NCI-H146 (cell line): ENCODE results near the gene ARPC1A.

ENCODE experiments used
- DNase-seq: peaks from one replicate; lab custom pipeline; 2025; lab: John Stamatoyannopoulos, UW

ARPC1A gene

GRCh38 chr7:99390941-99391602 is 65.4 kb downstream of the ARPC1A start:
- DNase-seq, result no peak

DNA sequence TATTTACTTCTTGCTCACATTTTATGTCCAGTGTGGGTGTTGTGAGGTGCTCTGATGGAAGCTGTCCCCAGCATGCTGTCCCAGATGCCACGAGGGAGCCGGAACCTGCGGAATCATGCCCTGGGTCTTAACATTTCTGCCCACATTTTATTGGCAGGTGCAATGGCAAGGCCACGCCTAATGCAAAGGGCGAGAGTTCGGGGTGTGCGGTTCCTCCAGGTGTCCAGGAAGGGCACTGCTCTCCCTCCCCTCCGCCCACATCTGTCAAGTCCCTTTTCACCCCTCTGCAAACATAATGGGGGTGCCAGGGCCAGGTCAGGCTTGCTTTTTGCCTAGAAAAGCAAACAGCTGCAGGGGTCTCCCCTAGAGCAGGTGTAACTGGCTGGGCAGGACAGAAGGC is 66.3 kb downstream of the ARPC1A start:
- peak; percentile 45 for DNase-seq

GRCh38 chr7:99392659-99393354 is 67.1 kb downstream of the ARPC1A start:
- peak; percentile 94 for DNase-seq

- peak; percentile 94 for DNase-seq
These were observed 67.9 kb downstream of the ARPC1A start for GRCh38 chr7:99393355-99394187.

DNA sequence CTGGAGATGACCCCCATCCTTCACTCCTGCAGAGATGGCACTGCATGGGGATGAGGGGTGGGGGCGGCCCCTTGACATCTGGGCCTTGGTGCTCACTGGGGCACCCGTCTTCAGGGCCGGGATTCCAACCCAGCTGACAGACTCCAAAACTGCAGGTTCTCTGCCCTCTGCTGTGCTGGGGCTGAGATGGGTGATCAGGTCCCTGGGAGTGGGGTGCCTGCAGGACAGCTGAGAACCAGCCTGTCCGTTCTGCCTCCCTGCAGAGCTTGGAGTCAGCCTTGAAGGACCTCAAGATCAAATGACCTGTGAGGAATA is 68.4 kb downstream of the ARPC1A start:
- DNase-seq, result no peak

GRCh38 chr7:99395616-99396327 is 70.1 kb downstream of the ARPC1A start:
- DNase-seq, result no peak

- no peak for DNase-seq
These were observed 71.0 kb downstream of the ARPC1A start for GRCh38 chr7:99396418-99397296.

GRCh38 chr7:99397297-99397983 is 71.7 kb downstream of the ARPC1A start:
- no peak for DNase-seq

DNA sequence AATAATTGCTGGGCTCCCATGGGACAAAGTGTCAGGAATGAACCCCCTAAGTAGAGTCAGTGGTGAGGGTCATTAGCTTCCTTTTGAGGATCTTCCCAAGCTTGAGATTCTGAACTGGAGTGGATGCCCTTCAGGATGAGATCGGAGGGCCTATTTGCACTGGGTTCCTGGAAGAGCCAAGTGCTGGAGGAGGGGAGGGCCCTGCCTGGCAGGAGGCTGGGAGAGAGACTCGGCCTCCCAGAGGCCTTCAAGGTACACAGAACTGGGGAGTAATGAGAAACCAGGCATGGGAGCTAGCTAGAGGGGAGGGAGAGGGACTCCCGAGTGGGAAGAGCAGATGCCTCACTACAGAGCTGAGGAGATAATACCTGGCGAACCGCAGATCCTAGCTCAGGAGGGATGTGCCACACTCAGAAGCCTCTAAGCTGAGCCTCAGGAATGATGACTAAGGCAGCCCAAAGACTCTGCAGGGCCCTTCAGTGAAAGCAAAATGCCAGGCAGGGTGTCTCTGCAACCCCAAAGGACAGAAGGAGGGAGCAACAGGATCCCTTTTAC is 73.3 kb downstream of the ARPC1A start:
- DNase-seq, result no peak

DNA sequence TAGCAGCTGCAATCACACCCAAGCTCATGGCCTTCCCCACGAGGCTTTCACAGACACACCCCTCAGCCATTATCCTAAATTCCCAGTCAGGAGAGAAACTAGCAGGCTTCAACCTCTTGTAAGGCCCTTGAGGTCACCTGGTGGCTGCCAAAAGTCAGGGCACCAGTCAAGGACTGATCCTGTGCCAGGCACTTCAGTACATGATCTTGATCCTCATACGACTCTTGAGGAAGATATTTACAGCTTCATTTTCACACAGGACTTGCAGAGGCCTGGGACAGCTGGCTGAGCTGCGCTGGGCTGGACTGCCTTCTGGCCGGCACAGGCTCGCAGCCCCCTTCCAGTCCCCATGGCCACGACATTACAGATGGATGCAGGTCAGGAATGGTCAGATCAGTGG is 73.9 kb downstream of the ARPC1A start:
- no peak for DNase-seq

- no peak for DNase-seq
These were observed 77.2 kb downstream of the ARPC1A start for GRCh38 chr7:99402854-99403253.

DNA sequence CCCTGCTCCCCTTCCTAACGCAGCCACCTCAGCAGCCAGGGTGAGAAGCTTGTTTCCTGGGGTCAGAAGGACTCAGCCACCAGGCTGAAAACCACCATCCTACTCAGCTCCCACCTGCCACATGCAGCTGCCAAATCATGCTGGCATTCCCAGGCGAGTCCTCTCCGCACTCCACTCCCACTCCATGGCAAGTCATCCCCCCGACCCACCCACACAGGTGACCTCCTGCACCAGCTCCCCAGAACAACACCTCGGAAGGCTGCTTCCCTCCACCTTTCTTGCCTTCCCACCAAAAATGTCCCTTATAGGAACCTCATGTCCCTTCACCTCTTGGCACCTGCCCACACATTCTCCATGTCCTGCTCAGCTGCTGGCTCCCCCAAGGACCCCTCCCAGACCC is 78.1 kb downstream of the ARPC1A start:
- no peak for DNase-seq

DNA sequence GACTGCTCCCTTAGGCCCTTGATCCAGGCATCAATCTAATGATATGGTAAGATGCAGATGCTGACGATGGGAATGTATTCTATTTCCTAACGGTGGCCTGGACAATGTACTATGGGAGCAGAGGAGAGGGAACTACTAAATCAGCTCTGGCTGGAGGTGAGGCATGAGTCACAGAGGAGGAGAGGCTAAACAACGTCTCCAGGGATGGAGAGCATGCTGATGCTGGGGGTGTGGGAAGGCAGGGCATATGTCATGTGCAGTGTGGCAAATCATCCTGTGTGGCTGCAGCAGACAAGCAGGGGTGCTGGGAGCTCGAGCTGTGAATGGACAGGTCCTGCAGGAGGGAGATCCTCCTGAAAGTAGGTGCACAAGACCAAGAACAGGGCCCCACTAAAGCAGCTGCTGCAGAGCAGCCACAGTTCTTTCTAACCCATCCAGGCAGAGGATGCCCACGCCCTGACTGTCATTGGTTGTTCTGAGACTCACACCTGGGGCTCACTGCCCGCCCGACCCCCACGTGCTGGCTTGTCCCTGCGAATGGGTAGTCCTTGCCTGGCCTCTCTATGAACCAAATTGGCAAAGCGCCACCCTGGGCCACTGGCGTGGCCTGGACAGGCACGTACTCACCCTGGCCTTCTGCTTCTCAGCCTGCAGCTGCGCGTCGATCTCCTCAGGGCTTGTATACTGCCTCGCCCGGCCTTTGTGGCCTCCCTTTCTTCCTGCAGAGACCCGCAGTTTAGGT is 78.7 kb downstream of the ARPC1A start:
- DNase-seq, result no peak

- no peak for DNase-seq
These were observed 79.3 kb downstream of the ARPC1A start for GRCh38 chr7:99404977-99405320.

DNA sequence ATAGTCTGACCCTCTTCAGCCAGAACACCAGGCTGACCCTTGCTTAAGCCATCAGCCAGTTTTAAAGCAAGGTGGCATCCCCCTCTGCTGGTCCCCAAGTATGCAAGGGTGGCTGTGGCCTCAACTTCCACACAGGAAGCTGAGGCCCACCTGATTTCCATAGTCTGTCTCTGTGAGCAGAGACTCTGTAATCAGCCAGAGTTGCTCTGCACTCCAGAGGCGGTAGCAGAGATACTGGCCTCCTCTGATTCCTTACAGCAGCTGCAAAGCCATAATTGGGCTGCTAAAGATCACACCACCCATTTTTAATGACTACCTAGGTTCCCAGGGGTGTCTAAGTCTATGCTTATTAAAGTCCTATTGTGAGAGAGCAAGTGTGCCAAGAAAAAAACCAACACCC is 80.9 kb downstream of the ARPC1A start:
- no peak for DNase-seq

DNA sequence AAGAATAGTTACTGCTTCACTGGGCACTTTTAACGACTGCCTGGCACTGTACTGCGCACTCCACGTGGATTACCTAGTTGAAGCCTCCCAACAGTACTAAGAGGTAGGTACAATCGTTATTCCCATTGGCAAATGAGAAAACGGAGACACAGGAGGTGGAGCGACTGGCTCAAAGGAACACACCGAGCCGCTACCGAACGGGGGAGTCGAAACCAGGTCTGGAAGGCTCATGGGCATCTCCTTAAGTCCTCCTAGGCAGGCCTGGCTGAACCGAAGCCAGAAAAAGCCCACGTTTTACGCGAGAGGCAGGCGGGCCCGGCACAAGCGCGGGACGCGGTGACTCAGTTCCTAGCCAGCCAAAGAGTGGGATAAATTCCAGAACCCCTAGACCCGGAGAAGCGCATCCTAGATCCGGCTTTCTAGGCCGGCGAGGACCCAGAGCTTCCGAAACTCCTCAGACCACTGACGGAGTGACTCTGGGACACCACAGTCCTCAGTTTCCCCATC is 82.2 kb downstream of the ARPC1A start:
- peak; percentile 47 for DNase-seq

GRCh38 chr7:99408379-99409191 is 82.9 kb downstream of the ARPC1A start, which contains the start of the genes BUD31 and PDAP1:
BUD31 (plus strand) TSS chr7:99408969; CDS start chr7:99411093, 2,124 bp downstream.
PDAP1 (minus strand) TSS chr7:99408597; CDS start chr7:99408548, 49 bp downstream.
- peak; percentile 94 for DNase-seq

DNA sequence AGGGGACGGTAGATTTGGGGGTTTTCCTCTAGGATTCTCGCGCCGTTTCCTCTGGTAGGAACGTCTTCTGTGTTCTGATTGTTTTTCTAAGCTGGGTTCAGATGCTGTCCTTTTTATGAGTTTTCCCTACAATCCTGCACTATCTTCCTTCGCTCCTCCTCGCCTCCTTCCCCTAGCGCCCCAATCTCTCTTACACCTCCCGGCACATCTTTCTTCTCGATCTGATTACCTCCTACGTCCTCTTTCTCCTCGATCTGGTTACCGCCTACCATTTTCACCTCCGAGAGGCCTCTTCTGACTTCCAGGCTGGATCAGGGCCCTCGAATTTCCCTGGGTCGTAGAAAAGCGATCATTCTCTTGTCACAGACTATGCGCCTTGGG is 83.5 kb downstream of the ARPC1A start:
- no peak for DNase-seq

GRCh38 chr7:99409806-99410205 is 84.1 kb downstream of the ARPC1A start:
- no peak for DNase-seq
